ENCODE results near the gene KAZN. TPM values are rescaled to one million over a fixed set of nuclear protein-coding genes. Genes with fewer than 3 reads are reported as not detected.

KAZN gene
- total RNA-seq, 2 donors from 2014 or later: 1.1 to 2.2 TPM

DNA sequence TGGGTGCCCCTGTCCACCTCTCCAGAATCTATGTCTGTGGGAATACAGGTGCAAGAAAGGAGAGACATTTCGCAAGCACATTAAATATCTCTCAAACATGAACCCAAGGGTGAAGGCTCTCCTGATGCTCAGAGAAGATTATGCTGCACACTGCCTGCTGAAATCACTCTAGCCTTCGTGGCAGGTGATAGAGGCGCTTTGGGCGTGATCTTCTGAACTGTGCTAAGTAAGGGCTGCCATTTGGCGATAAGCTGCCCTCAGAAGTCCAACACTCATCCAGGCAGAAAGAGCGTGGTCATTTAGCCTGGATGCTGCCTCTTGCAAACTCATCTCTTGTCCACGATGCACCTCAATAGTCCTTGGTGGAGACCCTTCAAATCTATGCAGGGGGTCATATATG, 241.9 kb downstream of the KAZN start:
- ATAC-seq (no peak), DNase-seq (ENCODE audit: low spot score in 2 of 2) (no peak)
- peaks cover 17 to 18% of the 10 kb centered on the region in 2 donors for H3K36me3 Mint-ChIP-seq
- peaks cover 18 to 25% of the 10 kb centered on the region in 2 donors for H3K9me3 Mint-ChIP-seq
- H3K27ac Mint-ChIP-seq: no peak overlapping the region

DNA sequence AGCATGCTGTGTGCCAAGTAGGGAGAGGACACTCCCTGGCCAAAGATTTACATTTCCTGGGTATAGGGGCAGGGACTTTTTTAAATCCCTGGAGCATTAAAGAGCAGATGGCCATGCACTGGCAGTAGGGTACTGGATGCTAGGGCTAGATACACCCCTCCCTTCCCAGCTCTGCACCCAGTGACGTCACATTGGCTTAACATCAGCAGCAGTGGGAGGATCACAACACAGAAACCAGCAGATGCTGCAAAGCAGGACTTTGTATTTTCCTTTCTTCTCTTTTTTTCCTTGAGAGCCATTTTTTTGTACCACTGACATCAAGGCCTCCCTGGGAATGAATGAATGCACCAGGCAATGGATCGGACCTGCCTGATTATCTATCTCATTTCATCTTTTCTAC, 243.0 kb downstream of the KAZN start:
- peaks cover 18 to 28% of the 10 kb centered on the region in 2 donors for H3K9me3 Mint-ChIP-seq
- ATAC-seq: no peak
- H3K27ac Mint-ChIP-seq: no peak overlapping the region
- H3K36me3 Mint-ChIP-seq: peaks cover 17 to 18% of the 10 kb centered on the region in 2 donors
- DNase-seq (ENCODE audit: low spot score in 2 of 2): no peak

DNA sequence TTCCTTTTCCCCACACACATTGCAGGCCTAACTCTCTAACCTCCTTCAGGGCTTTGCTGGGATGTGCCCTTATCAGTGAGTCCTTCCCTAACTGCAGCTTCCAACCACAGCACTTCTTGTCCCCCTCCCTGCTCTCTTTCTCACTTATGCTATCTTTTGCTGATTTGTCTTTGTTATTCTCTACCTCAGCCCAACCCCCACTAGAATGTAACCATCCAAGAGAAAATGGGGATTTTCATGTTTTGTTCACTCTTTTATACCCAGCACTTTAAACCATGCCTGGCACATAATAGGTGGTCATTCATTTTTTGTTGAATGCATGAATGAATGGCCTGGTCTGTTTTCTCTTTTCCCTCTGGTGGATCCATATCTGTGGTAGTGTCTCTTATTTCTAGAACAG, 243.5 kb downstream of the KAZN start:
- H3K9me3 Mint-ChIP-seq: peaks cover 18 to 28% of the 10 kb centered on the region in 2 donors
- ATAC-seq (no peak), DNase-seq (ENCODE audit: low spot score in 2 of 2) (no peak)
- H3K36me3 Mint-ChIP-seq: peaks cover 17 to 18% of the 10 kb centered on the region in 2 donors
- H3K27ac Mint-ChIP-seq: no peak overlapping the region

DNA sequence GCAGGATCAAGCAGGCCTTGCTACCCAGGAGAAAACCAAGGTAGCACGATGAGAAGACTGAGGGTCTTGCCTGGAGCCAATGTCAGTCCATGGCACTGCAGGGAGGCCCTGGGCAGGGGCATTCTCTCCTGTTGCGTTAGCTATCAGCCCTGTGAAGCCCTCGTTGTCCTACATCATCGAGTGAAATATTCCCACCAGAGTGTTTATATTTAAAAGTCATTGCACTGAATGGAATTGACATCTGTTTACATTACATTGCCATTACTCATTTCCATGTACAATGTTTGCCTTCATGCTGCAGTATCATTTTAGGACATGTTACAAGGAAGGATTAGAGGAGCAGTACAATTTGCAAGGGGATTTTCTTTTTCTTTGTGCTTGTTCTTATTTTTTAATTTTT, 243.9 kb downstream of the KAZN start:
- peaks cover 18 to 28% of the 10 kb centered on the region in 2 donors for H3K9me3 Mint-ChIP-seq
- DNase-seq (ENCODE audit: low spot score in 2 of 2): no peak
- H3K36me3 Mint-ChIP-seq: peaks cover 17 to 18% of the 10 kb centered on the region in 2 donors
- H3K27ac Mint-ChIP-seq: no peak overlapping the region
- ATAC-seq: no peak

DNA sequence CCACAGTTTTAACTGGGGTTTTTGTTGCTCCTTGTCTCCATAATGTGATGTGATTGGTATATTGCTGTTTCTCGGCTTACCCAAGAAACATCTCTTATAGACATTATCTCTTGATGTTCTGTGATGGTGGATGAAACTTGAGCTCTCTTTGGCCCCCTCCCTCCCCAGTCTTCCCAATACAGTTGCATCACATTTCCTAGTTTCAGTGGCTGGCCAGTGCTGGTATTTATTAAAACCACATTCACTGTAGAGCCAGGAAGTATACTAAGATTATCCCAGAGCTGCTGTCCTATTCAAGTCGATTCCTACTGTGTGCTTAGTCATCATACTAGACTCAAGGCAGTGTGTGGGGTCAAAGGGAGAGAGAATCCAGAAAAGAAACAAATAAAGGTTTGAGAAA, 244.4 kb downstream of the KAZN start:
- Mint-ChIP-seq H3K36me3 (peaks cover 17 to 18% of the 10 kb centered on the region in 2 donors), H3K27ac (no peak overlapping the region), H3K9me3 (peaks cover 18 to 28% of the 10 kb centered on the region in 2 donors)
- ATAC-seq (no peak), DNase-seq (ENCODE audit: low spot score in 2 of 2) (no peak)

DNA sequence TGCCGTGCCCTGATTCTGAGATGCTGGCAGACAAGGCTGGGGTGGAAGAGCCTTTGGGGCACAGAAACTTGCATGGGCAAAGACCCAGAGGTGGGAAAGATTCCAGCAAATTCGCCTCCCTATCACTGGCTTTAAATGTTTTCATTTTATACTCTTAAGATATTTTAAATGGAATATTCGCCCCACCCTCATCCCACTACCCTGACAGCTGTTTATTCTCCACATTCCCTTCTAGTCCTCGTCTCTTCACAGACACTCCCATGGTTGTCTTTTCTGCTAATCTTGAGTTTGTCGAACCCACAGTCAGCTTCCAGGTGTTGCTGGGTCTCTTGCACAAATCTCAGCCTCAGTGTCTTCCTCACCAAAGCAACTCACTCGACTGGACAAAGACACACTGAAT, 245.0 kb downstream of the KAZN start:
- H3K27ac Mint-ChIP-seq: no peak overlapping the region
- H3K36me3 Mint-ChIP-seq: peaks cover 17 to 18% of the 10 kb centered on the region in 2 donors
- peaks cover 18 to 28% of the 10 kb centered on the region in 2 donors for H3K9me3 Mint-ChIP-seq

DNA sequence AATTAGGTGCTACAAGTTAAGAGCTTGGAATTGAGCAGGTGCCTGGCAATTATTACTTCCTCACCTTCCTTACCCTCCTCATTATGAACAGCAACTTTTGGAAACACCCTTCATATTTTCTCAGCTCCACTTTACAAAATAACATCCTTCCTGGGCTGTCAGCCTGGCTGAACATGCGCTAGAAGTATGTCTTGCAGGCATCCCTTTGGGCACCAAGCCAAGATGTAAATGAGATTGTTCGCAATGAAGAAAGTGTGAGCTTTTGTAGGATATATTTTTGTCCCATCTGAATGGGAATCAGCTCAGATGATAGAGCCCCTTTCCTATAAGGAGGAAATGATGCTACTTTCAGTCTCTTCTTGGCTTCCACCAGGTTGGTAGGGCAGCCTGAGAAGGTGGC, 245.9 kb downstream of the KAZN start:
- ATAC-seq (no peak), DNase-seq (ENCODE audit: low spot score in 2 of 2) (no peak)
- H3K36me3 Mint-ChIP-seq: peaks cover 17 to 18% of the 10 kb centered on the region in 2 donors
- H3K9me3 Mint-ChIP-seq: peaks cover 18 to 28% of the 10 kb centered on the region in 2 donors
- H3K27ac Mint-ChIP-seq: no peak overlapping the region

More for the DNA sequence above, 245.0 kb downstream of the KAZN start:
- ATAC-seq: no peak
- DNase-seq (ENCODE audit: low spot score in 2 of 2): no peak

DNA sequence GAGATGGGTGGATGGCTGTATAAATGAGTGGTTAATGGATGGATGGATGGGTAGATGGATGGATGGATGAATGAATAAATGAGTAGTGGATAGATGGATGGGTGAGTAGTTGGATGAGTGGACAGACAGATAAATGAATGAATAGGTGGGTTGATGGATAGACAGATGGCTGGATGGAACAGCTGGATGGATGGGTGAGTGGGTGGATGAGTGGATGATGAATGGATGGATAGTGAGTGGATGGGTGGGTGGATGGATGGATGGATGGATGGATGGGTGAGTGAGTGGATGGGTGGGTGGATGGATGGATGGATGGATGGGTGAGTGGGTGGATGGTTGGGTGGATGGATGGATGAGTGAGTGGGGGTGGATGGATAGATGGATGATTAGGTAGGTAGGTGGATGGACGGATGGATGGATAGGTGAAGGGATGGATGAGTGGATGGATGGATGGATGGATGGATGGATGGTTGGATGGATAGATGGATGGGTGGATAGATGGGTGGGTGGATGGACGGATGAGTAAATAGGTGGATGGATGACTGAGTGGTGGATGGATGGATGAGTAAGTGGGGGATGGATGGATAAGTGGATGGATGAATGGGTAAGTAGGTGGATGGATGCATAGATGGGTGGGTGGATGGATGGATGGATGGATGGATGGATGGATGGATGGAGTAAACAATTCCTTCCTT, 246.6 kb downstream of the KAZN start:
- DNase-seq (ENCODE audit: low spot score in 2 of 2): no peak
- Mint-ChIP-seq H3K9me3 (peaks cover 18 to 28% of the 10 kb centered on the region in 2 donors), H3K27ac (no peak overlapping the region), H3K36me3 (peaks cover 17 to 18% of the 10 kb centered on the region in 2 donors)
- no peak for ATAC-seq

DNA sequence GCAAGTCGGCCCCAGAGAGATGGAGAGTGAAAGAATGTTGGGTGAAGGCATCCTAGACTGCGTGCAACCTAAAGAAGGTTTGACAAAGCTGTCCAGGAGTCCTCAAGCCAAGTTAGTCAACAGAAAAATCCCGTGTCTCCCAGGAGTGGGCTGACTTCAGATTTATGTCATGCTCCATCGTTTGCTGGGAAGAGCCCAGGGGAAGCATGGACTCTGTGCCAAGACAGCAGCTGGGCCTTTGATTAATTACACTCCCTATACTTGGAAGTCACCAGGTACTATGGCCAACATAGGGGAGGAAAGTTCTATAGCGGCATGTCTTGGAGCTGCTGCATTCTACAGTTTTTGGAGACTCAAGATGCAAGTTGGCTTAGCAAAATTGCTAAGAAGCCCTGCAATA, 247.4 kb downstream of the KAZN start:
- peaks cover 12 to 13% of the 10 kb centered on the region in 2 donors for H3K36me3 Mint-ChIP-seq
- no peak overlapping the region for H3K27ac Mint-ChIP-seq
- ATAC-seq: no peak
- DNase-seq (ENCODE audit: low spot score in 2 of 2): no peak
- peaks cover 14 to 22% of the 10 kb centered on the region in 2 donors for H3K9me3 Mint-ChIP-seq

DNA sequence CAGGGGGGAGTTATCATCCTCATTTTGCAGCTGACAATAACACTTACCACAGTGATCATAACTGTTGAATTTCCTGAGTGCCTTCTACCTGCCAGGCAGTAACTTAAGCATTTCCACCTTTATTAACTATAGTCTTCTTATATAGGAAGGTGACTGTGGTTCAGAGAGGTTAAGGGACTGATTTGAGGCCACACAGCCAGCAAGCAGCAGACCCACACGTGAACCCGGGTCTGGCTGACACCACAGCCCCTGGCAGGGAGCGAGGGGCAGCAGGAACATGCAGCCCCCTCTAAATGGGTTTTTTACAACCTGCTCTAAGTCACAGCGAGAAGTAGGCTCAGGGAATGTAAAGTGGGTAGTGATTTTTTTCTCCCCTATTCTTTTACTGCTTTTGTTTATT, 248.2 kb downstream of the KAZN start:
- DNase-seq (ENCODE audit: low spot score in 2 of 2) (no peak), ATAC-seq (no peak)
- no peak overlapping the region for H3K27ac Mint-ChIP-seq
- H3K36me3 Mint-ChIP-seq: peaks cover 8% of the 10 kb centered on the region in 2 donors
- H3K9me3 Mint-ChIP-seq: peaks cover 10 to 17% of the 10 kb centered on the region in 2 donors

DNA sequence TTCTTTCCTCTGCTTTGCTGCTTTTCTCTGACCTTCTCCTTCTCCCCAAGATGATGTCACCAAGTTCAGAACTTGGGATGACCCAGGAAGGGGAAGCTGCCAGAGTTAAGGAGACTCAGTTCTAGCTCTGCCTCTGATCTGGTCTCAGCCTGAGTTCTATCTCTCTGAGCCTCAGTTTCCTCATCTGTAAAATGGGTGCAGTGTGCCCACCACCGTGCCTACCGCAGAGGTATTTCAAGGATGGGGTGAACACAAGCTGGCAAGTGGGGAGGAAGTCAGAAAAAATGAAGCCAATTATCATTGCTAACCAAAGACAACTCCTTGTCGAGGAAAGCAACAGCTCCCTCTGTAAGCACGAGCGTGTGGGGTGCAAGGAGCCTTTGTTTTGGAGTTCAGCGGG, 249.7 kb downstream of the KAZN start:
- DNase-seq (ENCODE audit: low spot score in 2 of 2) (no peak), ATAC-seq (no peak)
- no peak overlapping the region for H3K27ac Mint-ChIP-seq
- H3K36me3 Mint-ChIP-seq: no peaks in the 10 kb centered on the region
- peaks cover 0 to 9% of the 10 kb centered on the region in 2 donors for H3K9me3 Mint-ChIP-seq

DNA sequence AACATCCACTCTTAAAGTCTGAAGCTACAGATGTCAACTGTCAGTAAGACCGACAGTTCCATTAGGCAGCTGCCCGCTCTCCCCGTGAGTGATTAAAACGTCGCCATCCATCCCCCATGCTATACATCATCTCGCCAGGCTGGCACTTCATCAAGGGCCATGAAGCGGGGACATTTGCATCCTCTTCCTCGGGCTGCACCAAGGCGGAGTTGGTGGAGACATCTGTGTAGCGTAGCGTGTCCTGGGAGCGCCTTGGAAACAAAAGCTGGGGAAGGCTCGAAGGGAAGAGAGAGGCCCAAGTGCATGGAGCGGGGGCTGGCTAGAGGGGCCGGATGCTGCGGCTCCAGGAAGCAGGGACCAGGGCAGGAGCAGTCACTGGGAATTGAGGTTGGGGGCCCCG, 250.1 kb downstream of the KAZN start:
- Mint-ChIP-seq H3K36me3 (no peaks in the 10 kb centered on the region), H3K9me3 (peaks cover 0 to 9% of the 10 kb centered on the region in 2 donors), H3K27ac (no peak overlapping the region)
- no peak for DNase-seq (ENCODE audit: low spot score in 2 of 2)
- no peak for ATAC-seq

DNA sequence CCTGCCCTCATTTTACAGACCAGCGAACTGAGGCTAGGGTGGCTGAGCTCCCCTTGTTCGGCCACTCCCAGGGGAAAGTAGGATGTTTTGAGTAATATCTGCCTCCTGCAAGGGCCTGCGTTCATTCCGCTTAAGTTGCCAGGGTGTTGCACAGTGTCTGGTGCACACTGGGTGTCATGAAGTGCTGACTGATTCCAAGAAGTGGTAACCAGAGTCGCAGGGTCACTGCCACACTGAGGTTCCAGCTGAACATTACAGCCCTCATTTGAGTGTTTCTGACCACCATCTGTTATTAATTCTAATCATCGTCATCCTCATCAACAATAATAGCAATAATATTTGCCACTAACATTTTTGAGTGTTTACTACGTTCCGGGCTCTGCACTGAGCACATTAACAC, 250.6 kb downstream of the KAZN start:
- Mint-ChIP-seq H3K9me3 (peaks cover 0 to 9% of the 10 kb centered on the region in 2 donors), H3K27ac (no peak overlapping the region), H3K36me3 (no peaks in the 10 kb centered on the region)
- ATAC-seq (no peak), DNase-seq (ENCODE audit: low spot score in 2 of 2) (no peak)

DNA sequence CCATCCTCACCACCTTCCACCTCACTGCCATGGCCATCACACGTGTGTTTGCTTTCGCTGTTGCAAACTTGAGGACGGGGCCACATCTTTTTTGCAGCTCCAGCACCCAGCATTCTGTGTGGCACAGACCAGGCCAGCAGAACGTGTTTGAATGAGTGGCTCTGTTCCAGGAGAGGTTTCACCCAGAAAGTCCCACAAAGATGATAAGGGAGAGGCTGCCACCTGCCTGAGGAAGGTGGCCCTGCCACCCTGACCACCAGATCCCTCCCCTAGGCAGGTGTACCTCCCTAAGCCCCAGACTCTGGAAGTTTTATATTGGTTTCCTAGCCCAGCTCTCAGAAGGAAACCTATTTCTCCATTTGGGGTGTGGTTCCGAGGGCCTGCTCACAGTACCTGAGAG, 252.1 kb downstream of the KAZN start:
- ATAC-seq (no peak), DNase-seq (ENCODE audit: low spot score in 2 of 2) (no peak)
- H3K36me3 Mint-ChIP-seq: no peaks in the 10 kb centered on the region
- H3K27ac Mint-ChIP-seq: no peak overlapping the region
- H3K9me3 Mint-ChIP-seq: peaks cover 0 to under 1% of the 10 kb centered on the region in 2 donors

DNA sequence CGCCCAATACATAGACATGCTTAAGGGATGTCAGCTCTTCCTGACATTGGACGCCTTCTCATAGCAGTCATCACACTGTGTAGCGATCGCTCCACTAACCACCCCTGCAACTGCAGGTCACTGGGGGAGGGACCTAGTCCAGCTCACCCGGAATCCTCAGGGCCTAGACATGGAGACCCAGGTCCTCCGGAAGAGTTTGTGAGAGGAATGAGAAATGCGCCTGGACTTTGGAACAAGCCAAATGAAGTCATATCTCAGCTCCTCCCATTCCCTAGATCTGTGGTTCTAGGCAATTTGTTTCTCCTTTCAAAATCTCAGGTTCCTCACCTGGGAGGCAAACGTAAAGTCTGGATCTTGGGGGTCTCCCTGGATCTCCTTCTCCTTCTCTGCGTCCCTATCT, 253.3 kb downstream of the KAZN start:
- H3K9me3 Mint-ChIP-seq: no peaks in the 10 kb centered on the region
- ATAC-seq (no peak), DNase-seq (ENCODE audit: low spot score in 2 of 2) (no peak)
- H3K27ac Mint-ChIP-seq: no peak overlapping the region
- no peaks in the 10 kb centered on the region for H3K36me3 Mint-ChIP-seq

DNA sequence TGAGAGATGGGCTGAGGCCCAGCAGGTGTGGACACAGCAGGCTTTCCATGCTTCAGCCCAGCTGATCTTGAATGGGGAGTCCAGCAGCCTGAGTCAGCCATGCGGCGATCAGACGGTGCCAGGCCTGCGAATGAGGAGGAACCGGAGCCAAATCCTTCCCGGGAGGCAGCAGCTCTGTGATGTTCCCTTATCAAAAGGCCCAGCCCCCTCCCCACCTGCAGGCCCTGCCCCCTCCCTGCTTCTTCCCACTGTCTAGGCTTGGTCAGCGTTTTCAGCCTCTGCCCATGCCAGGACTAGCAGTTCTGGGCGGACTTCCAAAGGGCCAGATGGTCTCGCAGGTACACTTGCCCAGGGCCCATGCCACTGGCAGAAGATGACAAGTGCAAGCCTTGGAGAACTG, 253.8 kb downstream of the KAZN start:
- no peak for DNase-seq (ENCODE audit: low spot score in 2 of 2)
- H3K36me3 Mint-ChIP-seq: no peaks in the 10 kb centered on the region
- no peak for ATAC-seq
- H3K27ac Mint-ChIP-seq: no peak overlapping the region
- no peaks in the 10 kb centered on the region for H3K9me3 Mint-ChIP-seq

DNA sequence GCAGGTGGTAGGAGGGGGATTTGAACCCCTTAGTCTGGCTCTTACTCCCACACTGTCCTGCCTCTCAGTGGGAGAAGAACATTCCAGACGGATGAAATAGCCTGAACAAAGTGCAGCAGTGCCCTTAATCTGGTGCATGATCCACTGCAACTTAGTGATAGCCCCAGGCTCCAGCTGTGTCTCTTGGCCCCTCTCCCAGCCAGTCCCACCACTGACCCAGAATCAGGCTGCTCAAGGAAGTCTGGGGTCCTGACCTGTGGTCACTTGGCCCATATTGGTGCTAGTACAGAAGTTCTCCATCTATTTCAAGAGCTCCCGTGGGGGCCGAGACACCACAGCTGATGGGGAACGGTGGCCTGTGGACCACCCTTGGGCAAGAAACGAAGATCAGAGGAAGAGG, 255.0 kb downstream of the KAZN start:
- H3K27ac Mint-ChIP-seq: no peak overlapping the region
- DNase-seq (ENCODE audit: low spot score in 2 of 2) (no peak), ATAC-seq (no peak)
- no peaks in the 10 kb centered on the region for H3K36me3 Mint-ChIP-seq
- H3K9me3 Mint-ChIP-seq: no peaks in the 10 kb centered on the region

DNA sequence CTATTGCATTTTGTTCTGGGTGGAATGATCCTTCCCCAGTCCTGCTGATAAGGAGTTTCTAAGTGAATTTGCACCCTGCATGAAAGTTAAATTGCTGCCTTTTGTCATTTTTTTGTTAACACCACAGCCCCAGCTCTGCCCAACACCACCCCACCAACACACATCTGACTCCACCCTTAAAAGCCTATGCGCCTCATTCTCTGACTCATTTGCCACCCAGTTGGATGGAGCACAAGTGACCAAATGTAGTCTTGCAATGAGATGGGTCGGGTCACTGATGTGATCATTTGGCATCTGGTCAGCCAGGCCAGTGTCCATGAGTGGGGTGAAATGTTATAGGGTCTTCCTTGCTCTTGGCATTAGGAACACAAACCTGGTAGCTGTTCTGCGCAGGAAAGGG, 256.8 kb downstream of the KAZN start:
- no peak for ATAC-seq
- Mint-ChIP-seq H3K9me3 (no peaks in the 10 kb centered on the region), H3K27ac (peak overlapping the region in 1 of 2 donors; percentile 48), H3K36me3 (no peaks in the 10 kb centered on the region)
- no peak for DNase-seq (ENCODE audit: low spot score in 2 of 2)
